Fibroblast of gingiva (primary cell): ENCODE results near the gene SFN.
"Not testable (repeated sequence)": the region's sequence is repeated elsewhere in the genome, so short reads cannot be mapped to it uniquely, and the experiment has no call there.

ENCODE experiments used
- DNase-seq: peaks from one replicate; pipeline ENCODE4 v3.0.0-alpha.2; 2011; ENCODE audit warnings: low read depth

The SFN gene

GRCh38 chr1:26862781-26863684 is at the start of gene SFN:
Gene SFN (plus strand): TSS chr1:26863149. CDS start chr1:26863213, 64 bp downstream.
- DNase-seq: no peak

- no peak for DNase-seq
Measured at GRCh38 chr1:26814377-26814776, 48.6 kb upstream of the SFN start.

DNA sequence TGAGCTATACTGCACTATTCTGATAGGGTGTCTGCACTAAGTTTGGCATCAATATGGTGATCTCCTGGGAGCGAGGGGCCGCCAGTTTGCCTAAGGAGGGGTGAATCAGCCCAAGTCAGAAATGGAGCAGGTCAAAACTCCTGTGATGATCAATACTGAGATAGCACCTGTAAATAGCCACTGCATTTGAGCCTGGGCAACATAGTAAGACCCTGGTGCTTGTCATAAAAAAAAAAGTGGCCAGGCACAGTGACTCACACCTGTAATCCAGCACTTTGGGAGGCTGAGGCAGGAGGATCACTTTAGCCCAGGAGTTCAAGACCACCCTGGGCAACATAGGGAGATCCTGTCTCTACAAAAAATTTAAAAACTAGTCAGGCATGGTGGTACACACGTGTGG is 48.1 kb upstream of the SFN start:
- DNase-seq: no peak

GRCh38 chr1:26820784-26821269 is 42.1 kb upstream of the SFN start:
- DNase-seq: no peak

DNA sequence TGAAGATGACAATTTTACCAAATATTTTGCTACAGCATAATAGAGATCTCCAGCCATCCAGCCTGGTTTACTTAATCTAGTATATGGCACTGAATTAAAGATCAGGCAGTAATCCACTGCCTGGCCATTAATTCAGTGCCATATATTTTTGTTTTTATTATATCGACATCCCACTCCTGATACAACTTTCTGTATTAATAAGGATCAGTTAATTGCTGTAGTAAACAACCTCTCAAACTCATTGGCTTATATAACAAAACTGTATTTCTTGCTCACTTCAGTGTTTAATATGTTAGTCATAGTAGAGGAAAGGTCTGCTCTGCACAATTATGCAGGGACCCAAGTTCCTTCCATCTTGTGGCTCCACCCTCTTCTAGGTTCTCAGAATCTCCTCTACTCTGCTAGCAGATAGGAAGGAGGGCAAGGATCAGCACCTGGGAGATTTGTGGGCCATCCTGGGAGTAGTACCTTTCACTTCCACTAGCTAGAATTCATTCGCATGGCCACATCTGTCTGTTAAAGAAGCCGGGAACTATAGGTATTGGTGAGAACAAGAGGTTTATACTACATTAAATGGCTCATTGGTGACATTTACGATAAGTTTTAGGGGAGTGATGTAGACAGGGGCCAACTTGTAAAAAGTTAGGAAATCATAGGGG is 40.1 kb upstream of the SFN start:
- DNase-seq: no peak

DNA sequence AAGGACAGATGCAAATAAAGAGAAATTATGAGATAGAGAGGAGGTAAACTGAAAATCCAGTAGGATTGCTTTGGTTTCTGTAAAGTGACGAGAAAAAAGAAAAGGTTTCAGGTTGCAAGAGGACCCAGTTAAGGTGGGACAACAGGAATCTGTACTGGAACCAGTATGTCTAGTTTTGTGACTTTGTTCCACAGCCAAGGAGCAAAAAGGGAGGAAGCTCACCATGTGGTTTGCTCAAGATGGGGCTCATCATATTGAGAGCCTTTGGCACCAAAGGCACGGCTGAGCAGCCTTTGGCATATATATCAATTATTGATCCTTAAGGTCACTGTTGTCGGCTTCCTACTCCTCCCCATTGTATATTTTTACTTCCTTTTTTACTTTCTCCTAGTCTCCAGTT is 38.2 kb upstream of the SFN start:
- DNase-seq: no peak

DNA sequence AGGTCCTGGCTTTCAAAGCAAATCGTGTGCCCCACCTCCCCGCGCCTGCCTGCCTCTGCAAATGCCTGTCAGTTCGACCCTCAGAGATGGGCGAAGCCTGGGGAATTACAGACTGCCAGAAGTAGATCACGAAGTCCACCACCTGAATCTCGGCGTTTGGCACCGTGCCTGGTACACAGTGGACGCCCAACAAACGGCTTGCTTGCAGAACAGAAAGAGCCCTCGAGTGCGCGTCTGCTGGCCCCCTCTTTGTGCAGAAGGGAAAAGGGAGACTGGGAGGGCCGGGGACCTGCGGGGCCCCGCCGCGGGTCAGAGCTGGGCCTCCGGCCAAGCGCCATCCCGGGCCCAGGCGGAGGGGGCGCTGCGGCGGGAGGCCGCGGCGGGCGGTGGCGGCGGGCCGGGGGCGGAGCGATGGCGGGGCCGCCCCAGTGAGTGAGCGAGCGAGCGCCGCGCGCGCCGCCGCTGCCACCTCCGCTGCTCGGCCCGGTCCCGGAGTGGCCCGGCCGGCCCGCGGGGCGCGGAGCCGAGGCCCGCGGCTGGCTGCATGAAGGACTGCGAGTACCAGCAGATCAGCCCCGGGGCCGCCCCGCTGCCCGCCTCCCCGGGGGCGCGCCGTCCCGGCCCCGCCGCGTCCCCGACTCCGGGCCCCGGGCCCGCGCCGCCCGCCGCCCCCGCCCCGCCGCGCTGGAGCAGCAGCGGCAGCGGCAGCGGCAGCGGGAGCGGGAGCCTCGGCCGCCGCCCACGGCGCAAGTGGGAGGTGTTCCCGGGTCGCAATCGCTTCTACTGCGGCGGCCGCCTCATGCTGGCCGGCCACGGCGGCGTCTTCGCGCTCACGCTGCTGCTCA is 36.5 kb upstream of the SFN start, which contains the start of gene ZDHHC18:
Gene ZDHHC18 (plus strand): TSS at position 428 of the 845 bp plus-strand sequence. CDS start 117 bp downstream, at position 545.
- peak; percentile 42 for DNase-seq

DNA sequence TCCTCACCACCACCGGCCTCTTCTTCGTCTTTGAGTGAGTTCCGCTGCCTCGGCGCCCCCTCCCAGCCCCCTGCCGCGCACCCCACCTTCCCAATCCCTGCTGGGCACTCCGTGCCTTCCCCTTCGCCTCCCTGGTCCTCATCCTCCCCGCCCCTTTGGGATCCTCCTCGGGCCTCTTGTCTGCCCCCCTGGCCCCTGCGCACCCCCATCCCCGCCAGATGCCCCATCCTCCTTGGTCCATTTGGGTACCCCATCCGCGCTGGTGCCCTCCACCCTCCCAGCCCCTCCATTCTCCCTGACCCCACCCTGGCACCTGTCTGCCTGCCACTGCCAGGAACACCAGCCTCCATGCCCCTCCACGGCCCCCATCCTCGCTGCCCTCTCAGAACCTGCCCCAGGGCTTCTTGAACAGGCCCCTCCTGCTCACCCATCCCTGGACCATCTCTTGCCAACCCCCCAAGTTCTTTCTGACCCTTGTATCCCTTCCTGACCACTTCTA is 35.8 kb upstream of the SFN start:
- DNase-seq: no peak

DNA sequence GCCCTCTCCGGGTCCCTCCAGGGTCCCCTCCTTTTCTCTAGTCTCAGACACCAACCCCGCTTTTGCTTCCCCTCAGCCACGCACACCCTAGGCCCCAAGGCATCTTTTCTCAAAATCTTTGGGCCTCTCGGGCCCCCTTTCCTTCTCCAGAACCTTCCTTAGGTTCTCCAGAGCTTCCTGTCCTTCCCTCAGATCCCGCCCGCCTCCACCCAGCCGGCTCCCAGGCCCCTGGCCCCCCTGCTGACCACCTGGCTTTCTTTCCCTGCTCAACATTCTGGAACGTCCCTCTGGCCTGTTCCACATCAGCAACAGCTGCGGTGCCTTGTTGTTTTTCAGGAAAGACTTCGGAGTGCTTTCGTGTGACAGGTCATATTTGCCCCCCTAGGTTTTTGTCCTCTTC is 35.3 kb upstream of the SFN start:
- no peak for DNase-seq

DNA sequence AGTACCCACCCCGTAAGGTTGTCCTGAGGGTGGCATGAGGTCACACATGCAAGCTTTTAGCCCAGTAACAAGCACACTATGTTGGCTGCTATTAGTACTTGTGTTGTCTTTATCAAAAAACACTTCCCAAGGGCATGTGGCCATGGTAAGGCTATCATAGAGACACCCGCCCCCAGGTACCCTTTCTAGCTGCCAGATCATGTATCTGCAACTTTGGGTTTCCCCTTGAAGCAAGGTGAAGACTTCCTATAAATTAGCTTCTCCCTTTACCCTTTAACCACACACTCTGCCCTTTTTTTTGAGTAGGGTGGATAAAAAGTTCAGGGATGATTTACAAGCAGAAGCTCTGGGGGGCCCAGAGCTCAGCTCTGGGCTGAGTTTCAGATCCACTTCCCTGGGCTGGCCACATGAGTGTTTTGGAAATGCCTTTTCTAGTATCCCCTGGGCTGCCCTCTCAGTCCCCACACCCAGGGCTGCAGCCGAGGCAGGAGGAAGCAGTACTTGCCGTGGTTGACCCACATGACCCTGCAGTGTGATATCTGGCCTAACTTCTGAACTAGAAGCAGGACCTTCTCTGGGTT is 34.4 kb upstream of the SFN start:
- no peak for DNase-seq

DNA sequence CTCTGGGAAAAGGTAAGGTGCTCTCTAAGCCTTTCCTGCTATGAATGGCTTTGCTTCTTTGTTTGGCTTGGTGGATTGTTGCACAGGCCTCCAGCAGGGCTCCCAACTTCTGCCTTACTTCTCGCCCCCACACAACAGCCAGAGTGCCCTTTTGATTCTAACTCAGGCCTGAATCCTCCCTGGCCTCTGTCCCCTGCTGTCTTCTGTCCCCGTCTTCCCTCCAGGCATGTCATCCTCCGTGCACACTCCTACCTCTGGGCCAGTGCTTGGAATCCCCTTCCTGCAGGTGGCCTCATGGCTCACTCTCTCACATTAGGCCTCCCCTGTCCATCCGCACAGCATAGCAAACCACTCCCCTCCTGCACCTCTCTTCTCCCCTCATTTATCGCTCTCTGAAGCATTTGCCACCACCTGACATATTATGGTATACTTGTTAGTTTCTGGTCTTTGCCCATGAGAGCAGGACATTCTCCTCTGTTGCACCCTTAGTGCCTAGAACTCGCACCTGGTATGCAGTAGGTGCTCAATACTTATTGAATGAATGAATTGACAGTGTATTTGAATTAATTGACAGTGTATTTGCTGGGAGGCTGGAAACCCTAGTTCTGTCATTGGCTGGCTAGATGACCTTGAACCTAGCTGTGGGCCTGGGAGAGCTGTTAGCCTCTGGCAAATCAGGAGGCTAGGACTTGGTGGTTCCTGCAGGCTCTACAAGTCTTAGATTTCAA is 33.6 kb upstream of the SFN start:
- no peak for DNase-seq

DNA sequence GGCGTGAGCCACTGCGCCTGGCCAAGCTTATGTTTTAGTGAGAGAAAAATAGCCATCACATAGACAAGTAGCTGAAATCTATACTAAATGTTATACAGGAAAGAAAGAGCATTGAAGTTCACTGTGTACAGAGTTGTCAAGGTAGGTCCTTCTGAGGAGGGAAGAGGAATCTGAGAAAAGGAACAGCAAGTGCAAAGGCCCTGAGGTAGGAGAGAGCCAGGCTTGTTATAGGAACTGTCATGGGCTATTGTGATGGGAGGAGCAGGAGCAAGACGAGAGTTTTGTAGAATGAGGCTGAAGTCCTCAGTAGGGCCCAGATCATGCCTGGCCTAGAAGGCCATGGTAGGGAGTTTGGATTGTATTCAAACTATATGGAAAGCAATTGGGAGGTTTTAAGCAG is 31.9 kb upstream of the SFN start:
- no peak for DNase-seq

GRCh38 chr1:26831546-26832248 is 31.3 kb upstream of the SFN start:
- DNase-seq: peak; percentile 38

DNA sequence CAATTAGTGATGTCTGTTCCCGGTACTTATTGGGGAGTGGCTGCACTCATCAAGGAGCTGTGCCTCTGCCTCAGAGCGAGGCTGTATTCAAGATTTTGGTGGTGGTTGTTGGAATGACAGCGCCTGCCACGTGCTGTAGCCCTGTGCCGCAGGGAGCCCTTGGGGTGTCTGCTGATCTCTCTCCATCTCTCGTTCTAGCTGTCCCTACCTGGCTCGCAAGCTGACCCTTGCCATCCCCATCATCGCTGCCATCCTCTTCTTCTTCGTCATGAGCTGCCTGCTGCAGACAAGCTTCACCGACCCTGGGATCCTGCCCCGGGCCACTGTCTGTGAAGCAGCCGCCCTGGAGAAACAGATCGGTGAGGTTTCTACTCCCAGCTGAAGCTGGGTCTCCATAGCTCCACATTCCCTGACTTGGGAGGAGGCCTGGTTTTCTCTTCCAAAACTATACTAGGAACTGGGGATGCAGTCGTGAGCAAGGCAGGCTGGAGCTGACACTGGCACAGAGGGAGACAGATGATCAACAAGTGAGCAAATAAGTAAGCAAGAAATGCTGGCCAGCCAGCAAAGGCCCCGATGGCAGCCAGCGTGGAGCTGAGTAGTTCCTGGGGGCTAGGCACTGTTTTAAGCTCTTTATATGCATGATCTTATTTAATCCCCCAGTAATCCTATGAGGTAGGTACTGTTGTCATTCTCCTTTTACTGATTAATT is 30.5 kb upstream of the SFN start:
- no peak for DNase-seq

DNA sequence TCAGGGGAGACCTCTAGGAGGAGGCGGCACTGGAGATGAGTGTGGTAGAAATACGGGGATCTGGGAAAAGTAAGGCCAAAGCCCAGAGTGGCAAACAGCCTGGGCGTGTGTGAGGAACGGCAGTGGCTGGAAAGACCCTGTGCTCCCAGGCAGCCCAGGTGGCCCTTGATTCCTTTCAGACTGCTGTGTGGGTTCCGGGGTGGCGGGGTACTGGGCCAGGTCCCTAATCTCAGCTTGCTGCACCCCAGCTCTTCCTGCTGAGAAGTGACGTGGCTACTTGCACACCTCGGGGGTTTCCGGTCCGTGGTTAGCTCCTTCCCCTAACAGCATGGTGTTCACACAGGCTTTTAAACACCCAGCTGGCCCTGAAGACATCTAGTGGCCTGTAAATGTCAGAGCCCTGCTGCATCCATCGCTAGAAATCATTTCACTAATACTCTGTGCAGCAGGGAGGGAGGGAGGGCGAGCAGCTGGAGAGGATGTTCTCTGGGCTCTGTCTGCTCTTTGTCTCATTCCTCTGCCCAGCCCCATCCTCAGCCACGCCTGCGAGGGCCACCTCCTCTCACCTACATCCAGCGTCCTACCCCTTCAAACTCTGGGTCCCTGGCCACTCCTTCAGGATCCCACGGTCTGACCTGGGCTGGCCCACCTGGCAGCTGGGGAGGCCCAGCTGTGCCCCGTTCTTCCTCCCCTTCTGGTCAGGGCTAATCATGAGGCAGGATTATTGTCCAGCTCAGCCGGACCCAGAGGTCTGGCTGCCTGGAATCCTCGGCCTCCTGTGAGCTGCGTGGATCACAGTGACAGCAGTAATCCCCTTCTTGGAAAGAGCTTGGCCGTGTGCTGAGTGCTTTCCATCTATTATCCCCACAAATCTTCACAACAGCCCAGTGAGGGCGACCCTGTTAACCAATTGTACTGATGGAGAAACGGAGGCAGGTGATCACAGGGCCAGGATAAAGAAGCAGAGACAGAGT is 29.2 kb upstream of the SFN start:
- no peak for DNase-seq

GRCh38 chr1:26837665-26838064 is 25.3 kb upstream of the SFN start:
- not testable (repeated sequence) for DNase-seq

DNA sequence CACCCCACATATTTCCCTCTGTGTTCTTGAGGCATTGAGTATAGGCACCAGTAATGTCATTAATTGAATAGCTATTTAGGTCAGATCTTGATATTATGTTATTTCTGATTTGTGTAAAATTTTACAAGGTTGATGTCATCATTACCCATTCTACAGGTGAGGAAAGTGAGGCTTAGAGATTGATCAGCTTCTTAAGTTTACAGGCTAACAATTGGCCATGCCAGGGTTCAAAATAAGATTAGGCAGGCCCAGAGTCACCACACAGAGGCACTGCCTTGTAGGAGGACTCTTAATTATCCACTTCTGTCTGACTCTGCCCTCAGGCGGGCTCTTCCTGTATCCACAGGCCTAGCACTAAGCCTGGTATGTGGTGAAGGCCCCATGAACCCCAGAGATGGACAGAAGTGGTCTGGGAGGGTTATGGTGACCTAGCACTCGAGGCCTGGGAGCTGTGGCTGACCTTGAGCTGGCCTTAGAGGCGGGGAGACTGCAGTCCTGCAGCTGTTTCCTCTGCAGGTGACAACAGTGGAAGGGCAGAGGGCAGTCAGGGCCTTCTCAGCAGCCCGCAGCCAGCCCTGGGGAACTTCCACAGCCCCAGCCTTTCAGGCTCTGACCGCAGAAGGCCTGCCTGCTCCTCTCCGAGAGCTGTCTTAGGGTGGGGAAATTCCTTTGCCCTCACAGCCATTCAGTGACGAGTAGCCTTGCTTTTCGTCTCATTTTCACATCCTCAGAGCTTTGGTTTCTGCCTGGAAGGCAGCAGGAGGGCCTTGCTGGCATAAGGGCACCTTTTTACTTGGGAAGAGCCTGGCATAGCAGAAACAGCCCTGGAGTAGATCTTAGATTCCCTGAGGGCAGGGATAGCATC is 24.2 kb upstream of the SFN start:
- no peak for DNase-seq

DNA sequence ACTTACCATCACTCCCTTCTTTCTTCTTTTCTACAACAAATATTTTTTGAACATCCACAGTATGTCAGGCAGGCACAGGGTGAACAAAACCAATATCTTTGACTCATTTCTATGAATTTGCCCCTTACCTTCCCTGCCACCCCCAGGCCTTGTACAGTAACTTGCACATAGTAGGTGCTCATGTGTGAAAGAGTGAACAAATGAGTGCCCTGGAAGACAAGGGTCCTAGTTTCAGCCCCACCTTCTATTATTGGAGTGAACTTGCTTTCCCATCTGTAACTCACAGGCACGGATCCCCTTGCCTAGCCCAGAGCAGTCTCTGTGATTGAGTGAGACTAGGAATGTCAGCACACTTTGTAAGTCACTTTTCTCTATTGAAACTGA is 23.6 kb upstream of the SFN start:
- DNase-seq: no peak
